Mesendoderm (in vitro differentiated cells): ENCODE measurements around the gene KIF21B.

Source experiments
- DNase-seq: peaks from one replicate; pipeline ENCODE4 v3.0.0; 2013
- H2AK5ac ChIP-seq: 2 replicates; pipeline ENCODE4 v1.6.1; 2013; ENCODE audit warnings: low read length, inconsistent platforms
- H2BK120ac ChIP-seq: 2 replicates; pipeline ENCODE4 v1.6.1; 2013; ENCODE audit warnings: low read depth, mild to moderate bottlenecking, low read length, moderate library complexity, mixed read lengths
- H2BK15ac ChIP-seq: replicated peaks from 2 replicates; pipeline ENCODE4 v1.6.1; 2013; ENCODE audit warnings: low read depth, mild to moderate bottlenecking, moderate library complexity
- H2BK5ac ChIP-seq: 2 replicates; pipeline ENCODE4 v1.6.1; 2013; ENCODE audit warnings: low read length, inconsistent platforms
- H3K18ac ChIP-seq: 2 replicates; pipeline ENCODE4 v1.6.1; 2013; ENCODE audit warnings: mild to moderate bottlenecking, low read length, mixed read lengths
- H3K23ac ChIP-seq: one replicate; pipeline ENCODE4 v1.6.1; 2013; ENCODE audit warnings: low read length
- H3K27ac ChIP-seq: 2 replicates; pipeline ENCODE4 v1.5.1; 2013; ENCODE audit warnings: low read depth, mild to moderate bottlenecking, inconsistent platforms, low read length, moderate library complexity
- H3K27me3 ChIP-seq: 2 replicates; pipeline ENCODE4 v1.6.1; 2013; ENCODE audit warnings: low read length, control low read depth, mild to moderate bottlenecking, inconsistent platforms; ENCODE audit not compliant: insufficient read depth, poor library complexity
- H3K36me3 ChIP-seq: 2 replicates; pipeline ENCODE4 v1.6.1; 2013; ENCODE audit warnings: low read length, inconsistent platforms; ENCODE audit not compliant: control insufficient read depth, insufficient read depth
- H3K4ac ChIP-seq: one replicate; pipeline ENCODE4 v1.6.1; 2013; ENCODE audit warnings: low read depth, mild to moderate bottlenecking, low read length, moderate library complexity
- H3K4me1 ChIP-seq: 2 replicates; pipeline ENCODE4 v1.6.1; 2013; ENCODE audit warnings: low read depth, low read length, inconsistent platforms; ENCODE audit not compliant: control insufficient read depth
- H3K4me2 ChIP-seq: 2 replicates; pipeline ENCODE4 v1.6.1; 2013; ENCODE audit warnings: low read length
- H3K4me3 ChIP-seq: 2 replicates; pipeline ENCODE4 v1.5.1; 2013; ENCODE audit warnings: mild to moderate bottlenecking, low read length
- H3K56ac ChIP-seq: one replicate; pipeline ENCODE4 v1.6.1; 2013; ENCODE audit warnings: low read length
- H3K79me1 ChIP-seq: 2 replicates; pipeline ENCODE4 v1.6.1; 2013; ENCODE audit warnings: low read length, inconsistent platforms
- H3K79me2 ChIP-seq: 2 replicates; pipeline ENCODE4 v1.6.1; 2013; ENCODE audit warnings: mild to moderate bottlenecking, low read length; ENCODE audit not compliant: control insufficient read depth, insufficient read depth
- H3K9ac ChIP-seq: 2 replicates; pipeline ENCODE4 v1.6.1; 2013; ENCODE audit warnings: low read length, inconsistent platforms
- H4K5ac ChIP-seq: one replicate; pipeline ENCODE4 v1.6.1; 2013; ENCODE audit warnings: low read length
- H4K8ac ChIP-seq: one replicate; pipeline ENCODE4 v1.6.1; 2013; ENCODE audit warnings: low read depth, mild to moderate bottlenecking, control low read depth, low read length, moderate library complexity
- WGBS: extraction: QIAGEN DNeasy Blood & Tissue Kit; methylation state at CpG from one replicate; pipeline ENCODE4 v1.1.7; 2013; ENCODE audit warnings: low lambda C conversion rate, missing lambda C conversion rate; ENCODE audit not compliant: insufficient coverage; ENCODE audit errors: extremely low coverage; 5-methylcytosine and 5-hydroxymethylcytosine counted together

KIF21B gene

DNA sequence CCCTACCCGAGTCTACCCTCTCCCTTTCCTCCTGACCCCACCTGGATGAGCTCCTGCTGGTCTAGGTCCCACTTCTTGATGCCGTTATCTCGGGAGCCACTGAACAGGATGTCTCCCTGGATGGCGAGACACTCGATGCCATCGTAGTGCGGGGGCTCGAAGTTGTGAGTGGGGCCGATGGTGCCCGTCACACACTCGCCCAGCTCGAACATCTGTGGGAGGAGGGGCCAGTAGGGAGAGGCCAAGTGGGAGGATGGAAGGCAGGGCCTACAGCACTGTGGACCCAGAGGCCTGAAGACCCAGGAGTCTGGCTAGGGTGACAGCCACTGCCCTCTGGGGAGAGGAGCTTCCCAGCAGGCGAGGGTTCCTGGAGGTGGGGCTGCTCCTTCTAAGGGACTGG is 48.1 kb downstream of the KIF21B start:
- no peaks in the 10 kb centered on the region for H3K27me3 ChIP-seq
- H2BK15ac ChIP-seq = no peak overlapping the region
- no peak overlapping the region for H3K27ac ChIP-seq
- no peaks in the 10 kb centered on the region for H3K4me1 ChIP-seq
- H3K9ac ChIP-seq = no peak overlapping the region
- H2BK5ac ChIP-seq = no peak overlapping the region
- no peaks in the 10 kb centered on the region for H3K79me2 ChIP-seq
- no peak overlapping the region for H2BK120ac ChIP-seq
- H3K23ac ChIP-seq = no peak overlapping the region
- H2AK5ac ChIP-seq = no peak overlapping the region
- H3K4ac ChIP-seq = no peak overlapping the region
- H4K8ac ChIP-seq = no peak overlapping the region
- no peaks in the 10 kb centered on the region for H3K36me3 ChIP-seq
- no peak overlapping the region for H3K4me2 ChIP-seq
- WGBS = no CpG with 5 or more reads among the region's 13 CpGs
- no peak for DNase-seq
- H3K56ac ChIP-seq = no peak overlapping the region
- no peak overlapping the region for H3K4me3 ChIP-seq
- no peak overlapping the region for H4K5ac ChIP-seq
- no peaks in the 10 kb centered on the region for H3K79me1 ChIP-seq
- no peak overlapping the region for H3K18ac ChIP-seq

DNA sequence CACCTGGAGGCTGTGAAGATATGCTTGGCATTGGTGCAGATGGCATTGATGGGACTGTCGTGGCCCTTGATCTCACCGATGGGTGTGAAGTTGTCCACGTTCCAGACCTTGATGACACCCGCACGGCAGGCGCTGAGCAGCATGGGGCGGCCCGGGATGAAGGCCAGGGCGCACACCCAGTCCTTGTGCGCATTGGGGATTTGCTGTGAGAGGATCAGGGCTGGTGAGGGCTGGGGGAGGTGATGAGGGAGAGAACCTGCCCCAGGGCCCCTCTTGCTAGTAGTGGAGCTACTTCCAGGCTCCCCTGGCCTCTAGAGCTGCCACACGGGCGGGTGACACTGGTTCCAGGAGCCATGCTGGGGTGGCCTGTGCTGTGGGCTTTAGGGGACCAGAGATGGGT is 48.8 kb downstream of the KIF21B start:
- Histone ChIP-seq H3K27ac (no peak overlapping the region), H3K56ac (no peak overlapping the region), H3K36me3 (no peaks in the 10 kb centered on the region), H3K23ac (no peak overlapping the region), H3K4me1 (no peaks in the 10 kb centered on the region), H2BK15ac (no peak overlapping the region), H2BK5ac (no peak overlapping the region), H2BK120ac (no peak overlapping the region), H3K4me3 (no peak overlapping the region), H4K8ac (no peak overlapping the region), H3K79me1 (no peaks in the 10 kb centered on the region), H3K27me3 (no peaks in the 10 kb centered on the region), H3K9ac (no peak overlapping the region), H3K18ac (no peak overlapping the region), H3K4me2 (no peak overlapping the region), H4K5ac (no peak overlapping the region), H2AK5ac (no peak overlapping the region), H3K4ac (no peak overlapping the region), H3K79me2 (no peaks in the 10 kb centered on the region)
- WGBS = no CpG with 5 or more reads among the region's 12 CpGs
- no peak for DNase-seq

DNA sequence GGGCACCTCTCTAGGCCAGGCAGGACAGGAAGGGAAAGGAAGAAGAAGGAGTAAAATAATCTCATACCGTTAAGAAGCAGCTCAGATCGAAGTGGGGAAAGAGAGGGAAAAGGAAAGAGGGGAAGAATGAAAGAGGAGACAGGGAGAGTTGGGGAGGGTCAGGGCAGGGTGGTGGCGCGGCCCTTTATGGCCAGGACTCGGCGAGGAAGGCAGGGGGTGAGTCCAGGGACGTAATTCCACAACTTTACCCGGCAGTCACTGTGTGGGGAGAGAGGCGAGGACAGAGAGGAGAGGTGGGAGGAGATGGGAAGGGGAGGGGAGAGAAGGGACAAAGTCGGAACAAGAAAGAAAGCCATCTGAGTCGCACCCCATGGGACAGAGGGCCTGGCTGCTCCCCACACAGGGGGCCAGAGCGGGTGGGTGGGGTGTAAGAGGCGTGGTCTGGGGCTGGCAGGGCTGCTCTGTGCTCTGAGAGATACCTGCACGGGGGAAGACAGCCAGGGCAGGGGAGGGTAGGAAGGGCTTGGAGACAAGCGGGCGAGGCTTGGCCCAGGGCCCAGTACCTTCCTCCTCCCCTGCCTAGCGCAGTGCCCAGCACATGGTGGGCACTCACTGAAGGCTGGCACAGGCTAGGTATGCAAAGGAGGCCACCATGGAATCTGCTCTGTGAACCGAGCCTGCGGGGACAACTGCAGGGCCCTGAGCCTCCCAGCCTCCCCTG is 49.4 kb downstream of the KIF21B start:
- Histone ChIP-seq H3K4me3 (no peak overlapping the region), H4K5ac (no peak overlapping the region), H3K4me2 (no peak overlapping the region), H3K27me3 (no peaks in the 10 kb centered on the region), H2AK5ac (no peak overlapping the region), H3K79me2 (no peaks in the 10 kb centered on the region), H2BK120ac (no peak overlapping the region), H3K9ac (no peak overlapping the region), H3K36me3 (no peaks in the 10 kb centered on the region), H3K27ac (no peak overlapping the region), H3K79me1 (no peaks in the 10 kb centered on the region), H2BK5ac (no peak overlapping the region), H3K4ac (no peak overlapping the region), H2BK15ac (no peak overlapping the region), H3K18ac (no peak overlapping the region), H3K4me1 (no peaks in the 10 kb centered on the region), H3K23ac (no peak overlapping the region), H4K8ac (no peak overlapping the region), H3K56ac (no peak overlapping the region)
- no peak for DNase-seq
- no CpG with 5 or more reads among the region's 19 CpGs for WGBS

DNA sequence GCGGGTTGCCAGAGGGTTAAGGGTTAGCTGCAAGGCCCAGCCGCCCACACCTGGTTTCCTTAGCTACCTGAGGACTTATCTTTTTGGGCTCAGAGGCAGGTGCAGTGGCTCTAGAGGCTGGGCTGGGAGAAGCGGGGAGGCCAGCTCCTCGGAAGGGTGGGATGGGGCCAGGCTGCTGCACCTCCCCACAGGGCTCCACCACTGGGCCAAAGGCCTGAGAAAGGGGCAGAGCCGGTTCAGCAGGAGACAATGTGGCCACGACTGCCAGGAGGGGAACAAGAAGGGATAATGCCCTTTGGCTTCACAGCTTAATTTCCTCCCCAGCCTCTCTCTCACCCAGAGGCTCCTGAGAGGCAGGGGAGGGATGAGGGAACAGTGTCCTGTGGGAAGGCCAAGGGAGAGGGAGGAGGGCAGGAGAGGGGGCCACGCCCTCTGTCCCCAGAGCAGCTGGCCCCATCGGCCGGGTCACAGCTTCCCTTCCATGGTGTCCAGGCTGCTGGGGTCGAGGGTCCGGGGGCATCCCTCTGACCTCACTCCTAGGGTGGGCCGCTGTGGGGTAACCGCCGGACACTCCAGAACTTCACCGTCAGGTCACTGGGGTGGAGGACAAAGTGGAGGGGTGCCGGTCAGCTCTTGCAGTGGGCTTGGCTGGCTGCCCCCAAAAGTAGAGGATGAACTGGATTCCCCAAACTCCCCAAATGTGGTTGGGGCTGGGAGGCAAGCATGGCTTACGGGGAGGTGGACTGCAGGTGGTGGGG is 50.4 kb downstream of the KIF21B start:
- Histone ChIP-seq H3K79me2 (no peaks in the 10 kb centered on the region), H3K23ac (no peak overlapping the region), H3K4ac (no peak overlapping the region), H3K79me1 (no peaks in the 10 kb centered on the region), H2AK5ac (no peak overlapping the region), H3K9ac (no peak overlapping the region), H3K36me3 (no peaks in the 10 kb centered on the region), H2BK120ac (no peak overlapping the region), H3K4me2 (no peak overlapping the region), H3K56ac (no peak overlapping the region), H3K27me3 (no peaks in the 10 kb centered on the region), H4K8ac (no peak overlapping the region), H3K4me1 (no peaks in the 10 kb centered on the region), H2BK5ac (no peak overlapping the region), H3K27ac (no peak overlapping the region), H4K5ac (no peak overlapping the region), H2BK15ac (no peak overlapping the region), H3K18ac (no peak overlapping the region), H3K4me3 (no peak overlapping the region)
- DNase-seq = no peak
- no CpG with 5 or more reads among the region's 17 CpGs for WGBS

DNA sequence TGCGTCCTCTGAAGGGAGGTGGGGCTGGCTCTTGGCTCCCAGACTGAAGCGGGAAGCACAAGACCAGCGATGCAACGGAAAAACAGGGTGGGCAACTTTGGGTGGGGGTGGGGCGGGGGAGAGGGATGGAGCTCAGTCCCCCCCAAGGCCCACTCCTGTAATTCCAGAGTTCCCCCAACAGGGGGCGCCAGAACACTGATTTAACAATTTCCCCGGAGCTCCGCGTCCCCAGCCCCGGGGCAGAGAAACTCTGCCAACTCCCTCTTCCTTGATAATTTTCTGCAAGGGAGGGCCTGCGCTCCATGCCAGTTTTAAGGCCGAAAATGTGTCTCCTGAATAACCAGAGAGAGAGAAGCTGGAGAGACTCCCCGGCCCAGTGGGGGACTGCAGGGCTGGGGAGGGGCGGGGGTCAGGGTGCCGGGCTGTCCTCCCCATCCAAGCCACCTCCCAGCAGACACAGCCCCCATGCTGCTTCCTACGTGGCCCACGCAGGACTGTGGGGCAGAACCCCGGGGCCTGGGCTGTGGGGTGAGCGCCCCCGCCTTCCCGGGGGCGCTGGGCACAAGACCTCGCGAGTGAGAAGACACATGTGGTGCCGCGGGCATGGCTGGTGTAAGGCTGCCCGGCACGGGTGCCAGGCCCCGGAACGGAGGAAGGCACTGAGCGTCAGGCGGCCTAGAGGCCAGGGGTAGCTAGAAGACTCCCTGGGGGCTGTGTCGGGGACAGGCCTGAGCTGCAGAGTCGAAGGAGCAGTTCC is 51.4 kb downstream of the KIF21B start:
- H4K5ac ChIP-seq = no peak overlapping the region
- H3K18ac ChIP-seq = no peak overlapping the region
- H2BK120ac ChIP-seq = no peak overlapping the region
- H3K9ac ChIP-seq = no peak overlapping the region
- H3K79me1 ChIP-seq = no peaks in the 10 kb centered on the region
- WGBS = no CpG with 5 or more reads among the region's 34 CpGs
- H2BK15ac ChIP-seq = no peak overlapping the region
- peak; percentile 70 for DNase-seq
- no peak overlapping the region for H3K27ac ChIP-seq
- H3K27me3 ChIP-seq = no peaks in the 10 kb centered on the region
- no peaks in the 10 kb centered on the region for H3K36me3 ChIP-seq
- H2BK5ac ChIP-seq = no peak overlapping the region
- no peak overlapping the region for H3K4ac ChIP-seq
- H3K4me3 ChIP-seq = no peak overlapping the region
- H2AK5ac ChIP-seq = no peak overlapping the region
- no peak overlapping the region for H3K56ac ChIP-seq
- no peak overlapping the region for H3K4me2 ChIP-seq
- no peak overlapping the region for H4K8ac ChIP-seq
- H3K79me2 ChIP-seq = no peaks in the 10 kb centered on the region
- H3K23ac ChIP-seq = no peak overlapping the region
- H3K4me1 ChIP-seq = no peaks in the 10 kb centered on the region
